ENCODE data around the gene PIK3R5. TPM values are rescaled to one million over a fixed set of nuclear protein-coding genes. Genes with fewer than 3 reads are reported as not detected.

PIK3R5 gene
- total RNA-seq, 2 experiments from 2014 or later: 46.7 to 50.4 TPM

DNA sequence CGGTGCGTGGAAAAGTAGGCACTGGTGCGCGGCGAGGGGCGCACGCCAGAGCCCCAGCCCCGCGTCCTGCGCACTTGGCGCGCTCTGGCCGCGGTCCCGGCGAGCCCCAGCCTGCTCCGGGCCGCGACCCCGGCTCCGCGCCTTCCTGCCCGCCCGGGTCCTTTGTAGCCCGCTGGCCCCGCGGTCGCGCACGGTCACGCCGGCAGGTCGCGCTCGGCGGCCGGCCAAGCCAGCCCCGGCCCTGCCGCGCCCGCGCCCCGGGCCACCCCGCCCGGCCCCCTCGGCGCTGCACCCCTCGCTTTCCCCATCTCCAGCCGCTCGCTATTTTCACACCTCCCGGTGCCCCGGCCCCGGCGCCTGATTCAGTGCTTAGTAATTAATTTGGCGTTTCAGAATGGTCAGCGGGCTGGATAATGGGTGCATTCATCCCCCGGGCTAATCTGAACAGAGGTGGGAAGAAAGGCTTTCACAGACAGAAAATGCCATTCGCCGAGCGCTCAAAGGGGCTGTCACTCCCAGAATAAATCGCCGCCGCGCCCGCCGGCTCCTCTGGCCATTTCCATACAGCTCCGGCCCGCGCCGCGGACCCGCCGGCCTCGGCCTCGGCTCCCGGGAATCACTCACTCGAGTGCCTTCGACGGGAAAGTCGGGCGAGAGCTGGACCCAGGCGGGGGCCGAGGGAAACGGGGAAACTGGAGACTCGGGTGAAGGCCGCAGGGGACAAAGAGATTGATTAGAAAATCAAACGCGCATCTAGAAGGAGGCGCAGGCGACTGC is 38.0 kb upstream of the PIK3R5 start:
- Mint-ChIP-seq H3K27me3 (peaks cover 54% of the 10 kb centered on the region), H3K36me3 (ENCODE audit: low read depth) (no peaks in the 10 kb centered on the region), H3K27ac (no peak overlapping the region), H3K4me3 (peak overlapping the region; percentile 43), H3K4me1 (ENCODE audit: low read depth) (peaks cover 9% of the 10 kb centered on the region), H3K9me3 (no peaks in the 10 kb centered on the region)
- ATAC-seq: no peak
- intact Hi-C loops (cut with micrococcal nuclease): no loop called here
- ChIA-PET CTCF (interaction anchor here (0.7 to 2.5 kb wide), 11 partner anchors 8 to 288 kb away, joined by 3 to 7 read pairs (median 5); partner anchors contain the start of gene NTN1), POLR2A (interaction anchor here (0.8 kb wide), 1 partner anchor 367 kb away, joined by 3 read pairs; no protein-coding TSS in a partner anchor)
- DNase-seq: no peak
- TF ChIP-seq, protein P1, sequence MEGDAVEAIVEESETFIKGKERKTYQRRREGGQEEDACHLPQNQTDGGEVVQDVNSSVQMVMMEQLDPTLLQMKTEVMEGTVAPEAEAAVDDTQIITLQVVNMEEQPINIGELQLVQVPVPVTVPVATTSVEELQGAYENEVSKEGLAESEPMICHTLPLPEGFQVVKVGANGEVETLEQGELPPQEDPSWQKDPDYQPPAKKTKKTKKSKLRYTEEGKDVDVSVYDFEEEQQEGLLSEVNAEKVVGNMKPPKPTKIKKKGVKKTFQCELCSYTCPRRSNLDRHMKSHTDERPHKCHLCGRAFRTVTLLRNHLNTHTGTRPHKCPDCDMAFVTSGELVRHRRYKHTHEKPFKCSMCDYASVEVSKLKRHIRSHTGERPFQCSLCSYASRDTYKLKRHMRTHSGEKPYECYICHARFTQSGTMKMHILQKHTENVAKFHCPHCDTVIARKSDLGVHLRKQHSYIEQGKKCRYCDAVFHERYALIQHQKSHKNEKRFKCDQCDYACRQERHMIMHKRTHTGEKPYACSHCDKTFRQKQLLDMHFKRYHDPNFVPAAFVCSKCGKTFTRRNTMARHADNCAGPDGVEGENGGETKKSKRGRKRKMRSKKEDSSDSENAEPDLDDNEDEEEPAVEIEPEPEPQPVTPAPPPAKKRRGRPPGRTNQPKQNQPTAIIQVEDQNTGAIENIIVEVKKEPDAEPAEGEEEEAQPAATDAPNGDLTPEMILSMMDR (IDR thresholded peaks at IDR 0.05): no peak

DNA sequence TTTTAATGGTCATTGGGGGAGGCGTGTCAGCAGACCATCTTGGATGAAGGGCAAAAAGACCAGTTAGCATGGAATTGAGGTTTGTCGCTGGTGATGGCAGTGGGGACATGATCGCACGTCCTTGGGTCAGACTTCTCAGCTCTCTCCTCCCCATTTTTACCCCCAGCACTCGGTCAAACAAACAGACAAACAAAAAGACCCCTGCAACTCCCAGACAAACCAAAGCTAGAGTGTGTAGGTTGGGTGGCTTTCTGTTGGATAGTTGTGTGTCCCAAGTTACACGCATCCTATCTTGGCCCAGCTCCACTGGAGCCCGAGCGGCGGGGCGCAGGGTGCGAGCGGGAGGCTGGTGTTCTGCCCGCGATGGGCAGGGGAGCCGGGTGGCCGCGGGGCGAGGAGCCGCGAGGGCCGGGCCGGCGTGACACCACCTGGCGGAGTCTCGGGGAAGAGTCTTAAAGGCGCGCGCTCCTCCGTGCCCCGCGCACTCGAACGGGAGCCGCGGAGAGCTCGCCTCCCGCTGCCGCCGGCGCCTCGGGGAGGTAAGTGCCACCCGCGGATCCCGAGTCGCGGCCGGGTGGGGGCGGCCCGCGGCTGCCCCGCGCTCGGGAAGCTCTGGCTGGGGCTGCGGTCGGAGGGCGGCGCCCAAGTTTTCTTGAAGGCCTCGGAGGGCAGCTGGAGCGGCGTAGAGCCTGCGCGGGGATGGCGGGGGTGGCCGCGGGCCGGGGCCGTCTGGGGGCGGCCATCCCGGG is 37.3 kb upstream of the PIK3R5 start:
- H3K27ac Mint-ChIP-seq: no peak overlapping the region
- no peaks in the 10 kb centered on the region for H3K36me3 Mint-ChIP-seq (ENCODE audit: low read depth)
- POLR2A ChIA-PET: interaction anchor here (0.6 kb wide), 2 partner anchors 114 to 256 kb away, joined by 3 read pairs; no protein-coding TSS in a partner anchor
- H3K4me1 Mint-ChIP-seq (ENCODE audit: low read depth): peaks cover 12% of the 10 kb centered on the region
- intact Hi-C loops (cut with micrococcal nuclease): no loop called here
- TF ChIP-seq, protein P1 (IDR thresholded peaks at IDR 0.05): peak; percentile 47
- CTCF ChIA-PET: interaction anchor here (0.7 to 2.5 kb wide), 14 partner anchors 8 to 515 kb away, joined by 3 to 7 read pairs (median 4); partner anchors contain the start of gene NTN1
- no peaks in the 10 kb centered on the region for H3K9me3 Mint-ChIP-seq
- ATAC-seq: peak; percentile 62
- peaks cover 55% of the 10 kb centered on the region for H3K27me3 Mint-ChIP-seq
- H3K4me3 Mint-ChIP-seq: peak overlapping the region; percentile 9
- peak; percentile 41 for DNase-seq

DNA sequence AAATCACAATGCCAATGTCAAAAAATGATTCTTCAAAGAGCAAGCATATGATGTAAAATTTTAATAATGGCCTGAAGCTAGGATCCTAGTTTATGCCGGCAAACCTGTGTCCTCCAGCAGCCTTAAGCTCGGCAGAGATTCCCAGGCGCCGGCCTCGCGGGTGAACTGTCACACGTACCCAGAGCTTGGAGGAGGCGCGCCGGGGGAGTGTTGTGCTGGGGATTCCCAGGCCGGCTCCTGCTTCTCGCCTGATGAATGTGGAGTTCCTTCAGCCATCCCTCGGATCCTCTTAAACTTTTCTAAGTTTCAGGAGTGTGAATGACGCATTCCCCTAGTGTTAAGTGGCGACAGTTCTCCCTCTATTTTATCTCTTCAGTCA is 36.7 kb upstream of the PIK3R5 start:
- intact Hi-C loops (cut with micrococcal nuclease): no loop called here
- ChIA-PET CTCF (interaction anchor here (0.9 to 1.5 kb wide), 10 partner anchors 10 to 516 kb away, joined by 3 to 6 read pairs (median 3); no protein-coding TSS in a partner anchor), POLR2A (interaction anchor here (0.6 kb wide), 2 partner anchors 113 to 256 kb away, joined by 3 read pairs; no protein-coding TSS in a partner anchor)
- no peak overlapping the region for H3K27ac Mint-ChIP-seq
- H3K36me3 Mint-ChIP-seq (ENCODE audit: low read depth): no peaks in the 10 kb centered on the region
- H3K9me3 Mint-ChIP-seq: no peaks in the 10 kb centered on the region
- ATAC-seq (no peak), DNase-seq (no peak)
- peaks cover 12% of the 10 kb centered on the region for H3K4me1 Mint-ChIP-seq (ENCODE audit: low read depth)
- H3K27me3 Mint-ChIP-seq: peaks cover 52% of the 10 kb centered on the region
- H3K4me3 Mint-ChIP-seq: peak overlapping the region; percentile 9
- TF ChIP-seq, protein P1 (IDR thresholded peaks at IDR 0.05): no peak

DNA sequence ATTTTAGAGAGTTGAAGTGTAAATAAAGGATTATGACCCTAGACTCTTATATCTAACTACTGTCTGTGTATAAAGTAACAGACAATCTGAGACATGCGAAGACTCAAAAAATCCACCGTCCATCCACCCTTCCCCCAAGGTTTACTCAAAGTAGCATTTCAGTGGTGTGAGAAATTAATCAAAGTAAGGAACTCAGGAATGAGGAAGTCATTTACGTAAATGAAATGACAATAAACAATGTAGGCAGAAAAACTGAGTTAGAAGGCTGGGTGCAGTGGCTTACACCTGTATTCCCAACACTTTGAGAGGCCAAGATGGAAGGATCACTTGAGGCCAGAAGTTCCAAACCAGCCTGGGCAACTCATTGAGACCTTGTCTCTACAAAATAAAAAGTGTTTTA is 36.1 kb upstream of the PIK3R5 start:
- Mint-ChIP-seq H3K27ac (no peak overlapping the region), H3K4me3 (no peak overlapping the region), H3K27me3 (peaks cover 49% of the 10 kb centered on the region), H3K36me3 (ENCODE audit: low read depth) (no peaks in the 10 kb centered on the region), H3K9me3 (no peaks in the 10 kb centered on the region), H3K4me1 (ENCODE audit: low read depth) (peaks cover 12% of the 10 kb centered on the region)
- DNase-seq: no peak
- ChIA-PET CTCF (interaction anchor here (0.9 to 1.2 kb wide), 2 partner anchors 169 to 215 kb away, joined by 3 read pairs; no protein-coding TSS in a partner anchor), POLR2A (no interaction called here)
- intact Hi-C loops (cut with micrococcal nuclease): no loop called here
- no peak for ATAC-seq
- TF ChIP-seq, protein P1 (IDR thresholded peaks at IDR 0.05): no peak
